Cortex of kidney (tissue), 1 donor: ENCODE data around the gene USP12.

ENCODE experiments used
- DNase-seq: peaks from one replicate; lab custom pipeline; 2025; lab: John Stamatoyannopoulos, UW

USP12 gene

DNA sequence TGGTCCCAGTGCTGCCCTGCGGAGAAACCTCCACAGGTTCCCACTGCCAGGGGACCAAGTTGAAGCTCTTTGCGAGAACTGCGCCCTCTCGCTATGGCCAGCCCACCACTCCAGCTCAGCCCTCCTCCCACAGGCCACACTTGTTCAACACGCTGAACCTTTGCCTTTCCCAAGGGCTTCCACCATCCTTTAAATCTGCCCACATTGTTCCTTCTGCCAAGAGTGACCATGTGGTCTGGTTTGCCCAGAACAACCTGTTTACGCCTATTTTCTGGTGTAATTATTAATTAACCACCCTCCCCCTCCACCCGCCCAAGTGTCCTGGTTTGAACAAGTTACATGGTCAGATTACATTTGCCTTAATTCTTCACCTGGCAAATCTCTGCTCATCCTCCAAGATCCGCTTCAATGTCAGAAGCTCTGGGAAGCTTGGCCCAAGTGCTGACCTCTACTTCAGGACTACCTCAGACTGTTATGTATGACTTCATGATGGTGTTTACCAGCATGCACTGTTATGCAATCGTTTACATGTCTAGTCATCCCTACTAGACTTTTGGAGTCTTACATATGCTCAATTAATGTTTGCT, 12.0 kb upstream of the USP12 start:
- no peak for DNase-seq

DNA sequence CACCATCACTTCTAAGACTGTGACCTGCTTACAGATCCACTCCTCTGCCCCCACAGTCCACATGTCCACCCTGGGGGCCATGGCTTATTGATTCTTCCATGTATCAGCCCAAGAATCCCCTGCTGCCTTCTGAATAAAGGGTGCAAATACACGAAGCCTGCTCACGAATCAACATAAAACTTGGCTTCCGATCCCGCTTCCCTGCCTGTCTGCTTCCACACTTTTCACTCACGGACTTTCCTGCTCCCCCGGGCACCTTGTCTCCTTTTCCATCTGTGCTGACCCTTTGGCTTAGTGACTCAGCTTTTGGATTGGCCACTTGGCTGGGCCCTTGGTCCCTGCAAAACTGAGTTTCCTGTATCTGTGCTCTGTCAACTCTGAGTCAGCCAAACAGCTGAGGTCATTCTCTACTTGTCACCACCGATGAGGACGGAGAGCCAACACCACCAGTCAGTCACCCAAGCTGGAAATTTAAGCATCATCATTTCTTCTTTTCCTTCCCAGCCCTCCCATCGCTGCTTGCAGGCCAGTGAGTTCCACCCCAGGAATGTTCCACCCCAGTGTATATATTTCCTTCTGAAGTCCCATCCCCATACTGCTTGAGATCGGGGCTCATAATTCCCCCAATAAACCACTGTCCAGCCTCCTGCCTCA, 11.4 kb upstream of the USP12 start:
- DNase-seq: no peak

DNA sequence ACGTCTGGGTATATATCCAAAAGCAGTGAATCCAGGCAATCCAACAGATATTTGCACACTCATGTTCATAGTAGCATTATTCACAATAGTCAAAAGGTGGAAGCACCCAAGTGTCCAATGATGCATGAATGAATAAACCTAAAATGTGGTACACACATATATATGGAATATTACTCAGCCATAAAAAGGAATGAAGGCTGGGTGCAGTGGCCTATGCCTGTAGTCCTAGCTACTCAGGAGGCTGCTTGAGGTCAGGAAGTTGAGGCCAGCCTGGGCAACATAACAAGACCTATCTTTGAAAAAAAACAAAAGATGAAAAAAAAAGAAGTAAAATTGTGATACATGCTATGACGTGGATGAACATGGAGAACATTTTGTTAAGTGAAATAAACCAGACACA, 10.4 kb upstream of the USP12 start:
- no peak for DNase-seq

DNA sequence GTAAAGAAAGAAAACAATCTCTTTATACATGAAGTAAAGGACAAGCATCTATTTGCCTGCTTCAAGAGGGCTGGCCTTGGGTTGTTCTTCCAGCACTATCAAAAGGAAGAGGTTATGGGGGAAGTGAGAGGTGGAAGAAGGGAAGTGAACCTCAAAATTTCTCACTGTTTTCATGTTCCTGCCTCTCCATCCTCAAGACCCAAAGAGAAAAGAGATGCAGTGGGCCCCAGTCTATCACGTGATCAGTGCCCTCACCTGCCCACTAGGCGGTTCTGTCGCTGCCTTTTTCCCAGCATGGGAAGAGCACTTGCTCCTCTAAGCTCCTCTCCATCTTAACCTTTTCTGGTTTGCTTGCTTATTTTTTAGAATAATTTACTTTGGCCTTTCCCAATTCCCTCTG, 6.2 kb upstream of the USP12 start:
- no peak for DNase-seq

DNA sequence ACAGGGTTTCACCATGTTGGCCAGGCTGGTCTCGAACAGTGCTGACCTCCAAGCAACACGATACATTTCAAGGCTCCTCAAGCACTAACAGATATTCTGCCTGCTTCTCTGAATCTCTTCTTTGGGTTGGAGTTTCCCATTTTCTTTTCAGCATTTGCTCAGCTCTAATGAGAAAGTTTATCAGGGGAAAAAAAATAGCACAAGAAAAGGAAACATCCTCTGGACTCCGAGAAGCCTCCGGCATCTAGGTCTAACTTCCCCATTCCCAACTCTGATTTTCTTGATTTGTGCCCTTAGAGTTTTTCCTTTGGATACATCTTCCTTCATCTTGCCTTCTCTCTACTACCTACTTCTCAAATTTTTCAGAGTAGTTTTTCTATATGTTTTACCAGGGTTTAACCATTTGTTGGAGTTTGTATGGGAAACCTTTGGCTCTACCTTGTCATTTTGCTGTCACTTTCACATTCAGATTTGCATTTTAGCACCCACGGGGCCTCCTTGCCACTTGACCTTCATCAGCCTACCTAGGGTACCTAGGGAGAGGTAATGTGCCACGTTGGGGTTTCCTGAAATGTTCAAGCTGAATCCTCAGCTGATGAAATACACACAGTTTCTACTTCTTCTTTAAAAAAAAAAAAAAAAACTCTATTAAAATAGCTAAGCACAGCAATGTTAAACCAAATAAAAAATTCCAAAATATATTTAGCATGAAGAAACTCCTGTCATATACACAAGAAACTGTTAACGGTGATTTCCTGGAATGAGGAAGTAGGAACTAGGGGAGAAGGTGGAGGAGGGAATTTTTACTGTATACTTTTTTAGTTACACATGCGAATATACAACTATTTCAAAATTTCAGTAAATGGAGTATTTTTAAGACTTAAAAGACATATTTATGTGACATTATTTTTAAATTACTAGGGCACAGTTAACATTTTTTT, 5.1 kb upstream of the USP12 start:
- no peak for DNase-seq

DNA sequence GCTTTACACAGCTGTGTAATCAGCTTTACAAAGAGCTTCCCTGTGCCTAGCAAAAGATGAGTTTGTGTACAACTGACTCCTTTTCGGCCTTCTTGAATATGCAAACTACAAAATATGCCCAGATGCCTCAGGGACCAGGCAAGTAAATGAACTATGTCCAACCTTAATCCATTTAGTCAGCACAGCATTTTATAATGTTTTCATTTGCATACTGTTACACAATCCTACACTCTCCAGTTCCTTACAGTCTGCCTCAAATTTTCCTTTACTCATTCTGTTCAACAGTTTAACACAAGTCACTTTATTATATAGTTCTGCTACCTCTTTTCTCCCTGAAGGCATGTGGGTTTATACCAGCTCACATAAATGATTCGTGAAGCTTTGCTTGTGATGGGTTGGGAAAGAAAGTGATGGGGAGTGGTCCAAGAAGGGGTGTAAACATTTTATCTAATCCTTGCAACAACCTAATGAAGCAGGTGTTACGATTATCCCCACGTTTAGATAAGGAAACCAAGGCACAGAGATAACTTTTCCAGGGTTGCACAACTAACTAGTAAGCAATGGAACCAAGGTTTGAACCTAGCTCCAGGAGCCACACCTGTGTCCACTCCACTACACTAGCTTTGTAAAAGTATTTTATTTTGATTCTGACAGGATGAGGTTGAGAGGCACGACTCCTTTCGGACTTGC, 3.3 kb upstream of the USP12 start:
- no peak for DNase-seq

DNA sequence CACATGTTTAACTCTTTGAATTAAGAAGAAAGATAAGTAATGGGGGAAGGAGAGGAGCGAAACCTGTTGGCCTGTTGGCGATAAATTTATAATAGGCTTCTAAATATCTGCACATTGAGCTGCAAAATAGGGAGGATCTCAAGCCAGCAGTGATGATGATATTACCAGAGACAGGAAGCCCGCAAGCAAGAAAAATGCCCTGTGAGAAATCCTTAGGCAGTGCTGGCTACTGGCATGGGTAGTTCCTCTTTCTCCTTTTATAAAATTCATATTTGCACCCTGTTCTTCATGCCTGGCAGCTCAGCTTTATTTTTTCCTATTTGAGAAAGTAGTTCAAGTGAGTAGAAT, 858 bp upstream of the USP12 start:
- no peak for DNase-seq

DNA sequence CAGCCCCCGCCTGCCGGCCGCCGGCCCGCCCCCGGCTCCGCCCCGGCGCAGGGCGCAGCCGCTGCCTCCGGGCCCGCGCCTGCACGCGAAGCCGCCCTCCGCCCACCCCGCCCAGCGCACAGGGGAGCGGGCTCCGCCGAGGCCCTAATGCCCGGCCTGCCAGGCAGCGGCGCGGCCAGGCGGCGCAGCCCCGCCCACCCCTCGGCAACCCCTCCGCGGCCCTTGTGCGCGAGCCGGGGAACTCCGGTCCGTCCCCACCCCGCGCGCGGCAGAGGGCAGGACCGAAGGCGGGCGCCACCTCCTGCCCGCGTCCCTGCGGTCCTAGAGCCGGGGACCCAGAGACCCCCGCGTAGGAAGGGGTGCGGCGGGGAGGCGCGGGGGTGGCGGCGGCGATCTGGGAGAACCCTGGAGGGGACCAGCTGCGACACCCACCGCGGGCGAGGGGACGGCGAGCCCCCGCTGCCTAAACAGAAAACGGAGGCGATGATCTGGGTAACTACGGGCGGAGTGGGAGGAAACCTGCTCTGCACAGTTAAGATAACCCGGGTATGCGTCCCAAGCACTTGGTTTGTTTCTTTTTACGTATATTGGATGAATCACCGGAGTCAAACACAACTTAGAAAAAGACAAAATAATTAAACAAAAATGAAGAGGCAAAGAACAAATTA, 350 bp upstream of the USP12 start:
- peak; percentile 89 for DNase-seq

DNA sequence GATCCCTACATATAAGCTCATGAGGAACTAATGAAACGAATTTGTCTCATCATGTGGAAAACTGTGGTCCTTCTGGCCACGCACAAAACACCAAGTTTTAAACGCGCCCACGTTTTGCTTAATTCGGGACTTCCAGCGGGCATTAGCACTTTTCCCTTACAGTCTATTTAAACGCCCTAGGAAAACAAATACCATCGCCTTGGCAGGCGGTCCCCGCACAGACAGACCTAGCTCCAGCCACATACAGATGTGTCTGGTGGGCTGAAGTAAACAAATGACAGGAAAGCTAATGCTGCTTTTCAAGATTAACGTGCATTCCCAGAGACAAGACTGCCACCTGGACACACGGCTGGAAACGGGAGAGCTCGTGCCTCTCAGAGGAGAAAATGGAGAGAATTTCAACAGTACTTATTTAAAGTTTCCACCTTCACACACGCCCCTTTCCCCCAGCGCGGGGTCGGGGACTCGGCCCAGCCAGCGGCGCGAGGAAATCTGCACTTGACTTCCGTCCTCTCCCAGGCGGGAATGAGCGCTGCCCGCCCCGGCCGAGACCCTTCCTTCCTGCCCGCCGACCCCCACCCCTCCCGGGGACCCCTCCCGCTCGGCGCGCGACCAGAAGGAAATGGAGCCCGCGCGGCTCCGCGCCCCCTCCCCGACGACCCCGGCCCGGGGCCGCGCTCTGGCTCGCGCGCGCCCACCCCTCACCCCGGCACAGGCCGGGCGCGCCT, 931 bp downstream of the USP12 start:
- peak; percentile 15 for DNase-seq

DNA sequence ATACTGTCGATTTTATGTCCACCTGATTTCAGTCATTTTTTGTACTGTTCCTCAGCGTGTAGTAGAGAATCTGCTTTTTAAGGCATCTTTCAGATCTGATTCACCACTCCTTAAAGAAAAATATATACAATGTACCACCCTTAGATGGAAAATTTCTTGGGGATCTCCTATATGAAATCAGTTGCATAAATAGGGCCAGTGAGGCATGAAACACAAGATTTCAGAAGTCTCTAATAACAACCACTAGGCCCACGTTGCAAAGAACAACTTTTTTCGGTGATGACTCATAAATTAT, 1.4 kb downstream of the USP12 start:
- no peak for DNase-seq

DNA sequence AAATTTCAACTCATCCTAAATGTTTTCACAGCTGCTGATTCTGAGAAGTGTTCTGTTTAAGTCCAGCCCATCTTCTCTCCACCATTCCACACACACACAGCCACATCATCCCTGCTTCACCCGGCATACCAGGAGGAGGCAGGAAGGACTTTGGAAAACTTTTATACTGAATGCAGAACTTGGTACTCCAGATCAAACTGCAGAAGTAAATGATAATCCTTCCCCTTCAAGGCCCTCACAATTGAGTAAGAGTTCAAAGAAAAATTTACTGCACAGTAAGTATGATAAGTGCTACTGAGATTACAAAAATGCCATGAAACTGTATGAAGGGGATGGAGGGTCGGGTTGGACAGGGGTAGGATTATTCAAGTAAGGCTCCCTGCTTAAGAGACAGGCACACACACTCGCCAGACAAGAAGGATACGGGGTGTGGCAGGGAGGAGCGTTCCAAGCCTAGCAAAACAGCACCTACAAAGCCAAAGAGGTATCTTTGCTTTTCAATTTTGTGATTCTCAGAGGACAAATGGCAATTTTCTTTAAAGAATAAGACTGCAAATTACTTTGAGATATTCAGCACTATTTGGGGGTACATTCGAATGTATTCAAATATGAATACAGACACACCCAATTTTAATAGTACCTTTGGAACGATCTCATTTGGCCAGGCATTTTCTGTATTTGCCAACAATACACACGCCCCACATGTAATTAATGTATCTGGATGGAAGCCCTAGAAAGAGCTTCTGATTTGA, 2.5 kb downstream of the USP12 start:
- no peak for DNase-seq

DNA sequence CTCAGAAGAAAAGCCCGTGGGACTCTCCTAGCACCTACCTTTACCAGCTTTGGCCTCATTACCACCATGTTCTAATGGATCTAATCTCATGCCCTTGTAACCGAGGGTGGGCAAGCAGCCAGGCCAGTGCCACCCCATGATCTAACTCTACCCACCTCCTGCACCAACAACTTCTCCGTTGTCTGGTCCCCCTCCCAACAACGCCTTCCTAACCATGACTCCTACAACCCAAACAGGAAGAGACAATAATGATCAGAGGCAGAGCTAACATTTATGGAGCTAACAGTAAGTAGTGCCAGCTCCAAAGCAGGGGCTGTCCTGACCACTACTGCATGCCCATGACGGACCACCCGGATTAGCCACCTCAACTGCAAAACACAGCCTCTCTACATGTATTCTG, 3.5 kb downstream of the USP12 start:
- no peak for DNase-seq

DNA sequence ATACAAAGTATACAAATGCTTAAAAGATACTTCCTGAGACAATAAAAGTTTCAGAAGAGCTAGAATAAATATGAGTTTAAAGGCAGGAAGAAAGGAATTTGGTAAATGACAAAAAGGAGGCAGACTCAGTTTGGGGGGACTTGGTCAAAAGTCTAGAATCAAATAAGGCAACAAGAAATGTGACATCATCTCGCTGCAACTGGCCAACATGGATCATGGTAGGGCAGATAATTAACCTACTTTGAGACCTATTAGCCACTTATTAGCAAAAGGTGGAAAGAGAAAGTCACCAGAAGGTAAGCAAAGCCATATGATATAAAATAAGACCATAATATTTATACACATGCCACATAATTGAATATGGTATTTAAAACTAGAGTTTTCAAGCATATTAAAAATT, 5.3 kb downstream of the USP12 start:
- DNase-seq: no peak

DNA sequence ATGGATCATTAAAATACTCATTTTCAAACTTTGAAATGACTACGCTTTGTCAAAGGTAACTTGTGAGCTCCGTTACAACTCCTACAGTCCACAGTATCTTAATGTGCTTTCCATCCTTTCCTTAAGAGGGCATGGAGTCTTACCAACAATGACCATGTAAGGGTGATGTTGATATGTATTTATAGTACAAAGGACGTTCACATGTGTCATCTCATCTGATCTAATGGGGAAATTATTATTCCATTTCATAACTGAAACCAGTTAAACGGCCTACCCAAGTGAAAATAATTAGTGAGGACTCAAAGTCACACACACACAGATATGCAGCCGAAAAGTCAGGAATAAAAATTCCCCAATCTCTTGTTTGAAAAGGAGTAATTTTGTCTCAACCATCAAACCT, 9.6 kb downstream of the USP12 start:
- no peak for DNase-seq

DNA sequence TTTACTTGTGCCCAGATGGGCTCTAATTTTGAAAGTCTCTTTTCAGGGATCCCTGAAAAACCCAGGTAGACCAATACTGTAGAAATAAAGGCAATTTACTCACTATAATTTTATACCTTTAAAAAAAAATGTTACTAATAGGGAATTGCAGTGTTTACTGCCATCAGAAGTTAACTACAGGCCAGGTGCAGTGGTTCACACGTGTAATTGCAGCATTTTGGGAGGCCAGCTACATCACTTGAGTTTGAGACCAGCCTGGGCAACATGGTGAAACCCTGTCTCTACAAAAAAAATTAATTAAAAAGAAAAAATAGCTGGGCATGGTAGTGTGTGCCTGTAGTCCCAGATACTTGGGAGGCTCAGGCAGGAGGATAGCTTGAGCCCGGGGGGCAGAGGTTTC, 10.2 kb downstream of the USP12 start:
- DNase-seq: no peak

DNA sequence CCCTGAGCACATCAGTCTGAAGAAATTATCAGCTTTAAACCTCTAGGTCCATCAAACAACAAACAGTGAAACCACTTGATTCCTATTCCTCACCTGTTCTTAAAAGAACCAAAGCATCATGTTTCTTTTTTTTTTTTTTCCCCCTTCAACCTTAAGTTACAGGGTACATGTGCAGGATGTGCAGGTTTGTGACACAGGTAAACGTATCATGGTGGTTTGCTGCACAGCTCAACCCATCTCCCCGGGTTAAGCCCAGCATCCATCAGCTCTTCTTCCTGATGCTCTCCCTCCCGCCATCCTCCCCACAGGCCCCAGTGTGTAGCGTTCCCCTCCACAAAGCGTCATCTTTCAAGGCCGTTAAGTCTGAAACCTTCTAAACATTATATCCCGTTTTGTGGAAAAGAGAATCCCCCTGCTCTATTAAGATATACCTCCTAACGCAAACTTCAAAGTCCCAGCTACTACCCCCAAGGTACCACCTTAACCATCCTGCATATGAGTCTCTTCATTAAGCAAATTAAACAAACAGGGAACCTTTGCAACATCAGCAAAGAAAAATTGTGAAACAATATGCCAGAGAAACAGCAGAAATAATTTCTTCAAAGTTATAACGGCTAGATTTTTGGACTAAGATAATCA, 10.8 kb downstream of the USP12 start:
- no peak for DNase-seq

DNA sequence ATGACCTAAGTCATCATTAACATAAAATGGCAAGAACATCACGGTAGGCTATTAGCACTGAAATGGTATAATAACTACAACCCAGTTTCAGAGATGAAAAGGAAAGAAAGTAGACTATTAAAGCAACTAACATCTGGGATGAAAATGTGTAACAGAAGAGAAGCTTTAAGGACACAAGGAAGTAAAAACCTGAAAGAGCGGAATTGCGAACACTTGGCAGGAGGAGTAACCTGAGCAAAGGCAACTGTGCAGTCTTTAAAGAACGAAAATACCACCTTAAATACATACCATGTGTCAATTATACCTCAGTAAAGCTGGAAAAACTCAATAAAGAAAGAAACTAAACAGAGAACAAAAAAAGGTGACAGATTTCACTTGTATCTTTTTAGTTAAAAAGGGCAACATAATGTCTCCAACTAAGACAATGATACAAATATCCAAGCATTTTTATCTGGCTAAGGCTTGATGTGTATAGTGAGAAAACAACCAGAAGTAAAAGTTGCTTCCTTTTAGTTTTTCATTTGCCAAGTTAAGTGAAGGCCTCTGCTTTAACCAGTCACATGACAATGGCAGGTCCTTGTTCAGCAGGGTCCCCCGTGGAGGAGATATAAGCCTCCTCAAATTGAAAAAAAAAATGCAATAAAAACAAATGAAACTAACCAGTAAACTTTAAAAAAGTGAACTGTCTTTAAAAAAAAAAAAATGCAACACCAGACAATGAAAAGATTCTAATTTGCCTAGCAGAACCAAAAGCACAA, 11.6 kb downstream of the USP12 start:
- no peak for DNase-seq

DNA sequence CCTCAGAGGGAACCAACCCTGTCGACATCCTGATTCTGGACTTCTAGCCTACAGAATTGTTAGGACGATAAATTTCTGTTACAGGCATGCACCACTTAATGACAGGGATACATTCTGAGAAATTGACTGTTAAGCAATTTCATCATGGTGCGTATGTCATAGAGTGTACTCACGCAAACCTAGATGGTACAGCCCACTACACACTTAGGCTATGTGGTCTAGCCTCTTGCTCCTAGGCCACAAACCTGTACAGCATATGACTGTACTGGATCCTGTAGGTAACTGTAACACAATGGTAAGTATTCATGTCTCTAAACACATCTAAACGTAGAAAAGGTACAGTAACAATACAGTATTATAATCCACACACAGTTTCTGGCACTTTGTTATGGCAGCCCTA, 13.3 kb downstream of the USP12 start:
- DNase-seq: no peak

DNA sequence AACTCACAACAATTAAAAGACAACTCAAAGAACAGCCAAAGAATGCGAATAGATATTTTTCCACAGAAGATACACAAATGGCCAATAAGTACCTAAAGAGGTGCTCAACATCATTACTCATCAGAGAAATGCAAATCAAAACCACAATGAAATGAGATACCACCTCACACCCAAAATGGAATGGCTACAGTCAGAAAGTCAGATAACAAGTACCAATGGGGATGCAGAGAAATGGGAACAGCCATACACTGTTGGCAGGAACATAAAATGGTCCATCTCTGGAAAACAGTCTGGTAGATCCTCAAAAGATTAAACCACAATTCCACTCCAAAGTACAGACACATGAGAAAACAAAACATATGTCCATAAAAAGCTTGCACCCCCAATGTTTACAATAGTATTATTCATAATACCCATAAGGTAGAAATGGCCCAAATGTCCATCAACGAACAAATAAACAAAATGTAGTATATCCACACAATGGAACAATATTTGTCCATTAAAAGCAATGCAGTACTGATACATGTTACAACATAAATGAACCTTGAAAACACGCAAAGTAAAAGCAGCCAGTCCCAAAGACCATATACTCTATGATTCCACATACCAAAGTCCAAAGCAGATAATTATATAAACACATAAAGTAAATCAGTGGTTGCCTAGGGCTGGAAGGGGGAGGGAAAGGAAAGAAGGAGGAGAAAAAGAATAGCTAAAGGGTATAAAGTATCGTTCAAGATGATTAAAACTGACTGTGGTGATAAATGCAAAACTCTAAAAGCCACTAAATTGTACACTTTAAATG, 19.6 kb downstream of the USP12 start:
- DNase-seq: no peak
